HG02884 (cell line): ENCODE data around the gene HSD17B12.

ENCODE experiments used
- ATAC-seq: cut with Tn5 transposase; IDR thresholded peaks from one replicate; pipeline ENCODE4 v1.9.1; 2021; ENCODE audit warnings: mild to moderate bottlenecking, moderate library complexity; ENCODE audit not compliant: unreplicated experiment

Gene HSD17B12

DNA sequence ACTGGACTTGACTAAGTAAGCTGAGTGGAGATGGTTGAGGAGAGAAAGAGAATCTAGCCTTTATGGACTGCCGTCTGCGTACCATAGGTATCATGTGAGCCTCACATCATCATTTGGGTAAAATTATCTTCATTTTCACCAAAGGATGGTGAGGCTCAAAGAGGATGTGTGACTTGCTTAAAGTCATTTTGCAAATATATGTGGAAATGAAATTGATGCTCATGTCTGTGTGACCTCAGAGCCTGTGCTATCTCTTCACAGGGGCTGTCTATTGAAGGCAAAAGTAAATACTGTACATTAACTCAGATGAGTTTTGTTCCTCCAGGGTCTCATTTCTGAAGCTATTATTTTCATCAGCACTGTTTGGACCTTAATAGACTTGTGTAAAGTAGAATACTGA is 116.8 kb downstream of the HSD17B12 start:
- ATAC-seq, result no peak

DNA sequence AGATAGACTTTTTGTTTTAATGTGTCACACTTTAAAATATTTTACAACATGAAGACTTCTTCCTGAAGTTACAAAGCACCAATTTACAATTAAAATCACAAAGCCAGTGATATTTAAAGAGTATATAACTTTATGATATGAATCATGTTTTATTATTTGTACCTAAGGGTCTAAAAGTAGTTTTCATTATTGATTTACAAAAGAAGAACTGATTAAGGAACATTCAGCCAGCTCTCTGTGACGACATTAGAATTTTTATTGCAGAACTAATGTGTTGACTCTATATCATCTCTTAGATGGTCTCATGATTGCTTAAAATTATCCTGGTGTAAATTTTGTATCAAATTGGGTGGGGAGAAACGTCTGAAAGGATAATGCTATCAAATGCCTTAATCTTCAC is 117.3 kb downstream of the HSD17B12 start:
- ATAC-seq, result no peak

DNA sequence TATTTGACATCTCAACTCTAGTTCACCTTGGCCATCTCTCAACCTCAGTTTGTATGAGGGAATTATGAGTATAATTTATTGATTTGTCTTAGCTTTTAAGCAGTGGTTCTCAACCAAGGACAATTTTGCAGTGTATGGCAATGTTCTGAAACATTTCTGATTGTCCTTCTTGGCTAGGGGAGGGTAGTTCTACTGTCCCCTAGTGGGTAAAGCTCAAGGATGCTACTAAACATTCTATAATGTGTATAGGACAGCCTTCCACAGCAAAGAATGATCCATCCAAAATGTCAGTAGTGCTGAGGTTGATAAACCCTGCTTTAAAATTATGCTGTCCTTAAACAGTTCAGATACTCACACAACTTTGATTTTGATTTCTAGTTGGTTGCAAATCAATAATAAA is 122.0 kb downstream of the HSD17B12 start:
- no peak for ATAC-seq

DNA sequence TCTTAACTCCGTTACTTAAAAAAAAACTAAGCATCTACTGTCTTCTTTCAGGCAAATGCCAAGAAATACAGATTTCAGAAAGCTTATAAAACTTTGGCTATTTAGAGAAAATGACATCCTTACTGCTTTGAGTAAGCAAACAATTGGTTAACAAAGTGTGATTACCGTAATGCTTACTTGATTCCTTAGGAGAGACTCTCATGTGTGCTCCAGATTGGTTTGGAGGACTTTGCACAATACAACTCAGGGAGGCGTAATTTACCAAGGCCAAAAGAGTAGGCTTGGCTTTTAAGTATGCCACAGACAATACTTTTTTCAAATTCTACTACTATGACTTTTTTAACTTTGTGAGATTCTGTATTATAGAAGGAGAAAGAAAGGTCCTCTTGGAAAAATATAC is 123.2 kb downstream of the HSD17B12 start:
- no peak for ATAC-seq

DNA sequence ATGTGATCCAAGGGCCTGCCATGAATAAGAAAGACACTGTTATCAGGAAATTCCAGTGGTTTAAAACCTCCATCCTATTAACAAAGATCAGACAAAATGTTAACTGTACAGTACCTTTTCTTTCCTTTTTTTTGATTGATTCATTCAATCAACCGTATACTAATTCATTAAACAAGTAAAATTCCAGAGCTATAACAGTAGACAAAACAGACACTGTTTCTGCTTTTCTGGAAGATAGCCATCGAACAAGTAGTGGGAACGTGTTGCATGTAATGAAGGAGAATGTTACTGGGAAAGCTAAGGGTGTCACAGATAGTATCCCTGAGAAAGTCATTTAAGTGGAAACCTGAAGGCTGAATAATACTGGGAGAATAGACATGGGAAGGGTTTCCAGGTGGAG is 126.4 kb downstream of the HSD17B12 start:
- no peak for ATAC-seq

DNA sequence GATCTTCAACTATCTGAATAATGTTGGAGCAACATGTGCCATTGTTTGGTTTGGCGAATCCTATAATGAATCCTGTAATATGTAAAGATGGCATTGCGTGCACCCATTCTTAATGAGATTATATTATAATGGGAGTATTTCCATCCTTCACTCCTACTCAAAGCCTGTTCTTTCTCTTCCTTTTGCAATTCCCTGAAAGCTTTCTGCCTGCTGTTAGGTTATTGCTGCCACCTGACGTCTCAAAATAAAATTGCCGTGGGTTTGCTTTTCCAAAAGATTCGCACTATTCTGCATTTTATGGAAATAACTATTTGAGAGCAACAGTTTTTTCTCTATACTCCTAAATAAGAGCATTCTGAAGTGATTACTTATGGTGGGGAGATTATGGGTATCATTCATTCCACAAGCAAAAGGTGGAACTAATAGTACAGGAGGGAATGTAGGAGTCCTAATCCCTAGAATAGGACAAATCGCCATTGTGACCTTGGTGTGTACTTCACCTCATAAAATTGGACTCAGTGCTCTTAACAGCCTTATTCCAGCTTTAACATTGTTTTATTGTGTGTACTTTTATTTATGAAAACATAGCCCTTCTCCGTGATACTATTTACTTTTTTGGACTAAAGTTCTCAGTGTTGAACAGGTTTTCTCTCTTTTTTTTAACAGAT is 130.5 kb downstream of the HSD17B12 start:
- ATAC-seq, result no peak

DNA sequence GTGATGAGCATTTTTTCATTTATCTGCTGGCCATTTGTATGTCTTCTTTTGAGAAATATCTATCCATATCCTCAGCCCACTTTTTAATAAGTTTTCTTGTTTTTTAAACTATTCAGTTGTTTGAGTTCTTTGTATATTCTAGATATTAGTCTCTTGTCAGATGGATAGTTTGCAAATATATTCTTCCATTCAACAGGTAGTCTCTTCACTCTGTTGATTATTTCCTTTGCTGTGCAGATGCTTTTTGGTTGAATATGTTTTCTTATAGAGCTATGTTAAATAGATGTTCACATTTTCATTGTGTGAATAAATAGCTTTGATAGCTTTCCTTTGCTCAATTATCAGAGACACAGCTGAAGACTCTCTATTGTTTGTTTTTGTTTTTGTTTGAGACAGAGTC is 131.9 kb downstream of the HSD17B12 start:
- no peak for ATAC-seq

DNA sequence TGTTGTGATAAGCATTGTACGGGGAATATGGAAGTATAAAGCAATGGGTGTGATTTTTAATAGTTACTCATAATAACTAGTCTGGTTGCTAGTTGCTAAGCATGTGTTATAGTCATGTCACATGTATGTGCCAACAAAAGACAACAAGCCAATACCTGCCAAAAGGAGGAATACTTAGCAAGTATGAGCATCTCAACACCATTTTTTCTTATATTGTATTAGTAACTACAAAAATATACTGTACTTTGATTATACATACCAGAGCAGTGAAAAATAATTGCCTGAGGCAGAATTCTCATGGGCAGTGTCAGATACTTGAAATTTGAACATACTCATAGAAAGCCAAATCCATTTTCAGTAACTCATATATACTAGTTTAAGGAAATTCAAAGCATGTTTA is 137.7 kb downstream of the HSD17B12 start:
- no peak for ATAC-seq

DNA sequence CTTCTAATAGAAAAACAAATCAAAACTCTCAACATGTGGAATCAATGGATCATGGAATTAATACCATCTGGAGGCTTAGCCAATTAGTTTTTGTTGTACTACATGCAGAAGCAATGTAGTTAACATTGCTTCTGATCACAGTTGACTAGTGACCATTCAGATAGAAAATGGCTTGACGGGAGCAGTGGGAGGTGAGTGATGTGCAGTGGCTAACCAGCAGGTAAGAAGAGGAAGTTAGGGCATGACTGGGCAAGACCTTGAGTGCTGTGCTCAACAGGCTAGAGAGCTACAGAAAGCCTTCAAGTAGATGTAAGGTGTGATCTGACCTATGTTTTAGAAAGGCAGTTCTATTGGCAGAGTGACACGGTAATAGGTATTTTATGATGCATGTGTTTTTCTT is 139.4 kb downstream of the HSD17B12 start:
- ATAC-seq, result no peak

DNA sequence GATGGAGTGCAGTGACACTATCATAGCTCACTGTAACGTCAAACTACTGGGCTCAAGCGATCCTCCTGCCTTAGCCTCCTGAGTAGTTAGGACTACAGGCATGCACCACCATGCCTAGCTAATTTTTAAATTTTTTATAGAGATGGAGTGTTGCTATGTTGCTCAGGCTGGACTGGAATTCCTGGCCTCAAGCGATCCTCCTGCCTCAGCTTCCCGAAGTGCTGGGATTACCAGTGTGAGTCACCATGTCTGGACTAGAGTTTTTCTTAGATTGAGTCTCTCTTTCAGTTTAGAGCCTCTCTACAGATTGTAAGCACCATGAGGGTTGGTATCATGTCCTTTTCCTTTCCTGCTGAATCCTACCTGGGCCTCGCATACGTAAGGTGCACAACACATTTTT is 142.8 kb downstream of the HSD17B12 start:
- ATAC-seq, result no peak

DNA sequence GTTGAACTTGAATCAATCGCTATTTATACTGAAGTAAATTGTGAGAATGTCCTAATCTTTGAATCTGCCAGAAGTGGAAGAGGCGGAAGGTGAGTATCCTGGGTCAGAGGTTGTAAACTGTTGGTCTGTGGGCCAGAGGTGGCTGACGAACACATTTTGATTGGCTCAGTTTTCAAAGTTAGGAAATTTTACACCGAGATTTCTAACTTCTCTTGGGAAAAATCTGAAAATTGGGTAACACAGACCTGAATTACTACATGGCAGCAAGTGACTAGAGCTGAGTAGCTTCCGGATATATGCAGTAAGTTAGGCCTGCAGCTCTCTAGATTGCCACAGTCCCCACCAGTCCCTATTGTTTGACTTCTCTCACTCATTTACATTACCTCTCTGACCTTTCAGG is 143.3 kb downstream of the HSD17B12 start:
- ATAC-seq, result no peak

DNA sequence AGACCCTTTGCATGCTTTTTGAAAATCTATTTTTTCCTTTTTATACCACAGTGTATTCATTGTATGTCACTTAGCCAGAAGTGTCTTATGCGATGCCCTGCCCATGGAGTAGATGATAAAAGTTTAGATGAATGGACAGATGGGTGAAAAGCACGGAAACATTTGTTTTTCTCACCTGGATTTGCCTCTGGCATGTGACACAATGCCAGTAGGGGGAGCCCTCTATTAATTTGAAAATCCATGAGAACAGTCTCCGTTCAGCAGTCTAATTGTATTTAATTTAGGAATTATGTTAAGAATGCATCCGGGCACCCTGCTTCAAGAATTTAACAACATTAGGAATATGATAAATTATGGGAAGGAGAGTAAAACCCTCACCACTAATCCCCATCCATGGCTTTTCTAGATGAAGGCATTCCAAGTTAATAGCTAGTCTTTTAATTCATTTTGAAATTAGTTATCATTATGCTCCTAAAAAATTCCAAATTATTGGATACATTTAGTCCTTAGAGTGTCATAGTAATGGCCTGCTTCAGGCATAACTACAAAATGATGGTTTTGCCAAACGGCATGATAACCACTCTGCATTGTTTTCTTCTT is 144.8 kb downstream of the HSD17B12 start:
- ATAC-seq, result no peak

DNA sequence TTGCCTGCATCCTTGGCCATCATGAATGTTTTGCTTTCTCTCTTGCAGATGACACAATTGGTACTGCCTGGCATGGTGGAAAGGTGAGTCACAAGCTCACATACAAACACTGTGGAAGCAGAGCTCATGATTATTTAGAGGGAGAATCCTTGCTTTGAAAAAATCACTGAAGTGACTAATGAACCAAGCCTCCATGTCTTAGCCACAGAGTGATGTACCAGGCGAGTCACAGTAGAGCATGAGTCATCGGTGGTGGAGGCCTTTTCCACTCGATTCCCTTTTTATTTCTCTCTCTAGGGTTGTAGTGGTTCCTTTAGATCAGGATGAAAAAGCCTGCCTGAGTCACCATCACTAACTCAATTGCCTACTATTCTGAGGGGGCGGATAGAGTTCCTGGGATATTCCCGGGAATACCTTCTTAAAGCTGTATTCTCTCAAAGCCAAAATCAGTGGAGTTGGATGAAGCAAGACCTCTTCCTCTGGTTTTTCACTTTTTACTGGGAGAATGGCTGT is 150.4 kb downstream of the HSD17B12 start:
- ATAC-seq, result no peak

DNA sequence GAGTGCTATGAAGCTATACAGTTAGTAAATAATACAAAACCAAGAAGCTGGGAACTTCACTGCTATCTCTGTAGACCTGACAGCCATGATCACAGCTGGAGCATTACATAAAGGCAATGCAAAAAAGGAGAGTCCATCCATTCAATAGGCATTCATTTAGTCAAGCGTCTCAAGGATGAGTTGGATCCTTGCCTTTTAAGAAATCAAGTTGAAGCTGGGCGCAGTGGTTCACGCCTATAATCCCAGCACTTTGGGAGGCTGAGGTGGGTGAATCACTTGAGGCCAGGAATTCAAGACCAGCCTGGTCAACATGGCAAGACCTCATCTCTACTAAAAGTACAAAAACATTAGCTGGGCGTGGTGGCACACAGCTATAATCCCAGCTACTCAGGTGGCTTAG is 152.0 kb downstream of the HSD17B12 start:
- ATAC-seq, result no peak

DNA sequence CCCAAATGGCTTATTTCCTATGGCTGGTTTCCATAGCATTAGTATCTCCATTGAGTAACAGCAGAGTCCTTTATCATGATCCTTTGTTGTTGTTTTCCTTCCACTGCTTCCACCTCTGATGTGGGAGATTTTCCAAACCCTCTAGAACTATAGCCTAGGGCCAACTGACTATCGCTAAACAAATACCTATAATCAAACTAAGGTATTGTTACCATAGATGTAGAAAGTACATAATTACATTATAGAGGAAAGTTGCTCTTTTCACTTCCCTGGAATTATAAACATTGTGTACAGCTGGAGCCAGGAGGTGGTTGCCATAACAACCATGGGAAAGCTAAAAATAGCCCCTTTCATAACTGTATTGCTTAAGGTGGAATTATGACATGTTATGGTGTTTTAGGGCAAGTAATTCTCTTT is 153.1 kb downstream of the HSD17B12 start:
- no peak for ATAC-seq

DNA sequence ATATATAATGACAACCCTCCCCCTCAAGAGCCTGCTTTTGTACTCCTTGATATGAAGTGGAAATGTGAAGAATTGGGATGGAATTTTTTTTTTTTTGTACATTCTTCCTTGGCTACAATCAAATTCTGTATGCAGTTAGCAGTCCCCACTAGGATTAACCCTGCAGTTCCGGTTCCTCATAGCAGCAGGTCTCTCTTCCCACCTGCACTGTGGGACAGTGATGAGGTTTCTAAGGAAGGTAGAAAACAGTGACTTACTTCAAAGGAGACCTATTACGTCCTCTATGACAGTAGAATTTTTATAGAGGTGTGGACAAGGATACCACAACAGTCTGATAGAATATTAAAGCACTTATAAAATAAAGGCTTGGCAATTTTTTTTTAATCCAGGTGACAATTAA is 153.7 kb downstream of the HSD17B12 start:
- no peak for ATAC-seq

DNA sequence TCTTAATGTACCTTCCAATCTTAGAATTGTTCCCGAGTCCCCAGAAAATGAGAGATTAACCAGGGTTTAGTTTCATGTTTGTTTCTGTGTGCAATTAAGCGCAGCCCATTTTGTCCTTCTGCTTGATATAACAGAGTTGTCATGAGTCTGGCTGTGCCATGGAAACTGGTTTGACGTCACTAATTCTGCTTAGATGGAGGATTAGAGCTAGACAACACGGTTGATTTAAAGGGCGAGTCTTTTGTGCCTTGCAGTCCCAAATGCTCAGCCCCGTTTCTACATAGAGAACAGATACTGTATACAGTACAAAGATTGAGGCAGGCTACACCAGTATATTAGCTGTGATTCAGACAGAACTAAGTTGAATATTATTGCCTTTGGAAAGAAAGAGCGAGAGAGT is 154.6 kb downstream of the HSD17B12 start:
- ATAC-seq, result no peak

DNA sequence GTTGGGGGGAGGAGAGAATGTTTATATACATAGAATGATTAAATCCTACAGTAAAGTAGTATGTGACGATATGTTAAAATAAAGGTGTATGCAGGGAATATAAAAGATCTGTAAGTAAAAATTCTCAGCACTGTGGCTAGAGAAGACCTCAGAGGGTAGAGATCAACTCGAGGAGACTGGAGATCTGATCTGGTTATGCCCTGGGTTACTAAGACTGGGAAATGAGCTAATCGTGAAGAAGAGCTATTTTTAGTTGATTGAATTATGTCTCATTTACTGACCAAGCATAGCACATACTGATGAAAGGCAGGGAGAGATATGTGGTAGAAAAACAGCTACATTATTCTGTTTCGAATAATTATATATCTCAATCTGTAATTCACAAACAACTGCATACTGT is 157.3 kb downstream of the HSD17B12 start:
- peak; percentile 62 for ATAC-seq

DNA sequence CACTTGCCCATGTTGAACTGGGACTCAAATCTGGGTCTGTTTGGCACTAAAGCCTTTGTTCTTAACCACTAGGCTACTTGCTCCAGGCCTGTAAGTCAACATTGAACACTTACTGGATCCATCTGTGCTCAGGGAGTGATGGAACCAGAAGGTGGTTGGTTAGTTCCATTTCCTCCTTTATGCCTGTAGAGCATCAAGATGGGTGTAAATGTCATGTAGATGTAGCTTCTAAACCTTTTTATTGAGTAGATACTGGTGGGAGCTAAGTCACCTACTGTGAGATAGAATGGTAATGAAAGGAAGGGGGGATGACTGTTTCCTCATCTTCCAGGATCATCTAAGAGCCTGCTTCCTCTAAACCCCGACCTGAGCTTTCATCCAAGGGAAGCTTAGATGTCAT is 161.5 kb downstream of the HSD17B12 start:
- ATAC-seq, result no peak

DNA sequence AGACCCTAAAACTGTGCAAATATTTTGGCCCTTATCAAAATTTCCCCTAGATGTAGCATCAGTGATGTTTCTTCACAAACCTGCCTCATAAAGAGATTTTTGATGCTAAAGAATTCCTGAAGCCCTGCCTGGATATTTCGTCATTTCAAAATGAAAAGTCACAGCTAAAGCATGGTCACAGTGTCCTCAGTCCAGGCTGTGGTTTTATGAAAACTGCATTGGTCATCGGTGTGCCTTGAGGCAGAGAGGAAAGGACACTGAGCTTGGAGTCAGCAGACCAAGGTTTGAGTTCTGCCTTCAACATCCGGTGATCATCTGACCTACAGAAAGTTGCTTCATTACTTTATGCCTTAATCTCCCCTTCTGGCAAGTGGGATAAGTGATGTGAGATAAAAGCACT is 165.3 kb downstream of the HSD17B12 start:
- no peak for ATAC-seq

DNA sequence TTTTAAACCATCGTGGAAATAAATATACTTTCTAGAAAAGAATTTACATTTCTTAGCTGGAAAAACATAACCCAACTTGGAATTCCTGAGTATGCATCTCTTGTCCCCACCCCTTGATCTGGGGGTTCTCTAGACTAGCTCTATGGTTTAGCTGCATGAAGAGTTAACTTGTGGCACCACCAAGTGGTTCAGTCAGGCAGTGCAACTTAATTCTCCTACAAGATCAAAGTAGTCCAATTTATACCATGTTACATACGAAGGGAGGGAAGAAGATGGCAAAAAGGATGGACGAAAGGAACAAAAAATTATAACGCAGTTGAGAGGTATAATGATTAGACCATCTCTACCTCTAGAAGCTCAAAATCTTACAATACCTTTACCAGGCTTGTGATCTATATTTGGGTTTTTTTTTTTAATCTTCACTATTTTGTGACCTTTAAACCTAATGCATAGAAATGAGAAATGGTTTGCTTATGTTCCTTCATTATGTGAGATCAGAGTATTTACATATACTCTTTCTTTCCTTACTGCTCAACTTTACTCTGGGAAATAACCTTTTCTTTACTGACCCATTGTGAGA is 171.6 kb downstream of the HSD17B12 start:
- peak; percentile 95 for ATAC-seq

DNA sequence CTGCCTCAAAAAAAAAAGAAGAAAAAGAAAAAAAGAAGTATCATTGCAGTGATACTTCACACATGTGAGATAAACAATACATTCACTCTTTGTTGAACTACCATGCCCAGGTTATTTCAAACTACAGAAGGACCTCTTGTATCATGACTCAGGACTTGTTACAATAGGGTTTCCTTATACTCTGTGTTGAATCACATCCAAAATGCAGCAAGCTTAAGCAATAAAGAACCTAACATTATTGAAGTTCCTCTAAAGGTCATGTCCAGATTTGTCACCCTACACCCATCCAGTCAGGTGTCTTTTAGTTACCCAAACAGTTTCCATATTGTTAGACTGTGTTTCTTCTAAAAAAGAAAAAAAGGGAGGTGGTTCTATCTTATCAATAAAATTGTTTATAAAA is 173.2 kb downstream of the HSD17B12 start:
- ATAC-seq, result no peak
